ENCODE measurements around the gene RPL32. TPM values are rescaled to one million over a fixed set of nuclear protein-coding genes. Genes with fewer than 3 reads are reported as not detected.

Gene RPL32
- total and polyA plus RNA-seq, 4 donors: 218 to 1,124 (median 577) TPM

GRCh38 chr3:12816521-12817342, 24.6 kb downstream of the RPL32 start:
- TF ChIP-seq NR2F2 (IDR thresholded peaks at IDR 0.05) (no peak), GABPA (IDR thresholded peaks at IDR 0.05 in 1 of 2, conservative IDR thresholded peaks at IDR 0.05 in 1 of 2) (no peak), TAF1 (conservative IDR thresholded peaks at IDR 0.05) (no peak), ATF3 (IDR thresholded peaks at IDR 0.05) (no peak), HNF4A (conservative IDR thresholded peaks at IDR 0.05) (no peak)
- Histone ChIP-seq H3K9me3 (ENCODE audit: control insufficient read depth in 4 of 4, low read length in 3 of 4) (no peaks in the 10 kb centered on the region), H3K4me3 (ENCODE audit: low read depth in 1 of 3, low read length in 3 of 3) (no peak overlapping the region), H3K9ac (ENCODE audit: low read depth in 1 of 2, low read length in 2 of 2) (no peak overlapping the region), H3K4me1 (ENCODE audit: control insufficient read depth in 4 of 4, insufficient read depth in 4 of 4, low read length in 3 of 4) (no peaks in the 10 kb centered on the region), H3K27ac (ENCODE audit: low read depth in 1 of 2, low read length in 2 of 2) (no peak overlapping the region), H3K36me3 (ENCODE audit: control insufficient read depth in 4 of 4, insufficient read depth in 3 of 4, low read depth in 1 of 4, low read length in 3 of 4) (peaks cover 0 to 19% (median 2%) of the 10 kb centered on the region in 4 donors), H3K27me3 (ENCODE audit: control insufficient read depth in 4 of 4, insufficient read depth in 4 of 4, low read length in 3 of 4) (no peaks in the 10 kb centered on the region)
- DNase-seq (ENCODE audit: low spot score): no peak
- 95% methylated on average over 34 of the region's 34 CpGs for WGBS

- Histone ChIP-seq H3K27me3 (ENCODE audit: control insufficient read depth in 4 of 4, insufficient read depth in 4 of 4, low read length in 3 of 4) (no peaks in the 10 kb centered on the region), H3K9ac (ENCODE audit: low read depth in 1 of 2, low read length in 2 of 2) (no peak overlapping the region), H3K27ac (ENCODE audit: low read depth in 1 of 2, low read length in 2 of 2) (no peak overlapping the region), H3K36me3 (ENCODE audit: control insufficient read depth in 4 of 4, insufficient read depth in 3 of 4, low read depth in 1 of 4, low read length in 3 of 4) (peaks cover 0 to 19% (median 2%) of the 10 kb centered on the region in 4 donors), H3K4me1 (ENCODE audit: control insufficient read depth in 4 of 4, insufficient read depth in 4 of 4, low read length in 3 of 4) (peaks cover 0 to 1% (median 0%) of the 10 kb centered on the region in 4 donors), H3K9me3 (ENCODE audit: control insufficient read depth in 4 of 4, low read length in 3 of 4) (no peaks in the 10 kb centered on the region), H3K4me3 (ENCODE audit: low read depth in 1 of 3, low read length in 3 of 3) (no peak overlapping the region)
- TF ChIP-seq RAD21 (IDR thresholded peaks at IDR 0.05) (no peak), EGR1 (IDR thresholded peaks at IDR 0.05; ENCODE audit: low read depth in 2 of 2) (no peak), JUND (IDR thresholded peaks at IDR 0.05) (no peak), GABPA (IDR thresholded peaks at IDR 0.05 in 1 of 2, conservative IDR thresholded peaks at IDR 0.05 in 1 of 2) (no peak), RXRA (IDR thresholded peaks at IDR 0.05) (no peak), NR2F2 (IDR thresholded peaks at IDR 0.05) (no peak)
- TF ChIP-seq, protein P1, sequence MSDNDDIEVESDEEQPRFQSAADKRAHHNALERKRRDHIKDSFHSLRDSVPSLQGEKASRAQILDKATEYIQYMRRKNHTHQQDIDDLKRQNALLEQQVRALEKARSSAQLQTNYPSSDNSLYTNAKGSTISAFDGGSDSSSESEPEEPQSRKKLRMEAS (IDR thresholded peaks at IDR 0.05): no peak
- WGBS: 93% methylated on average over 9 of the region's 9 CpGs
- no peak for DNase-seq (ENCODE audit: low spot score)
Observed at GRCh38 chr3:12815719-12816118, 25.6 kb downstream of the RPL32 start.

DNA sequence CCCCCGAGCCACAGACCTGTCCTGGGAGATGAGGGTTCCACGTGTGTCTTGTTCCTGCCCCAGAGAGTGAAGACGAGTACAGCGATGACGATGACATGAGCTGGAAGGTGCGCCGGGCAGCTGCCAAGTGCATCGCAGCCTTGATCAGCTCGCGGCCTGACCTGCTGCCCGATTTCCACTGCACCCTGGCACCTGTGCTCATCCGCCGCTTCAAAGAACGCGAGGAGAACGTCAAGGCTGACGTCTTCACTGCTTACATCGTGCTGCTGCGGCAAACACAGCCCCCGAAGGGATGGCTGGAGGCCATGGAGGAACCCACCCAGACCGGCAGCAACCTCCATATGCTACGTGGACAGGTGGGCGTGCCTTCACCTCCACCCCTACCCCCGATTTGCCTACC, 26.3 kb downstream of the RPL32 start:
- Histone ChIP-seq H3K4me1 (ENCODE audit: control insufficient read depth in 4 of 4, insufficient read depth in 4 of 4, low read length in 3 of 4) (peaks cover 0 to 4% (median 0%) of the 10 kb centered on the region in 4 donors), H3K36me3 (ENCODE audit: control insufficient read depth in 4 of 4, insufficient read depth in 3 of 4, low read depth in 1 of 4, low read length in 3 of 4) (peaks cover 0 to 19% (median 2%) of the 10 kb centered on the region in 4 donors), H3K27ac (ENCODE audit: low read depth in 1 of 2, low read length in 2 of 2) (no peak overlapping the region), H3K4me3 (ENCODE audit: low read depth in 1 of 3, low read length in 3 of 3) (no peak overlapping the region), H3K9ac (ENCODE audit: low read depth in 1 of 2, low read length in 2 of 2) (no peak overlapping the region), H3K9me3 (ENCODE audit: control insufficient read depth in 4 of 4, low read length in 3 of 4) (no peaks in the 10 kb centered on the region), H3K27me3 (ENCODE audit: control insufficient read depth in 4 of 4, insufficient read depth in 4 of 4, low read length in 3 of 4) (no peaks in the 10 kb centered on the region)
- WGBS: 95% methylated on average over 24 of the region's 24 CpGs
- TF ChIP-seq NR2F2 (IDR thresholded peaks at IDR 0.05) (no peak), JUND (IDR thresholded peaks at IDR 0.05) (no peak), FOXA2 (IDR thresholded peaks at IDR 0.05) (no peak), YY1 (IDR thresholded peaks at IDR 0.05) (no peak), ZBTB33 (IDR thresholded peaks at IDR 0.05) (no peak), RAD21 (IDR thresholded peaks at IDR 0.05) (no peak), HNF4G (IDR thresholded peaks at IDR 0.05) (no peak)
- no peak for DNase-seq (ENCODE audit: low spot score)
